HEK293T (cell line): Measurements from ENCODE around the gene SYNE1.

Source experiments
- BHLHE40 ChIP-seq: fragments of 450-650 bp; IDR thresholded peaks from 2 replicates; pipeline ENCODE4 v1.6.1; 2016; ENCODE audit warnings: mild to moderate bottlenecking, moderate library complexity, borderline replicate concordance
- CTBP1 ChIP-seq: fragments of 450-650 bp; IDR thresholded peaks from 2 replicates; pipeline ENCODE4 v1.6.1; 2016; ENCODE audit warnings: borderline replicate concordance
- FOXA1 ChIP-seq: fragments of 450-650 bp; IDR thresholded peaks from 2 replicates; pipeline ENCODE4 v1.6.1; 2016; ENCODE audit warnings: mild to moderate bottlenecking
- FOXK2 ChIP-seq: fragments of 450-650 bp; IDR thresholded peaks from 2 replicates; pipeline ENCODE4 v1.6.1; 2016; ENCODE audit warnings: mild to moderate bottlenecking
- FOXM1 ChIP-seq: fragments of 450-650 bp; IDR thresholded peaks from 2 replicates; pipeline ENCODE4 v1.6.1; 2017; ENCODE audit warnings: mild to moderate bottlenecking, borderline replicate concordance
- HDGF ChIP-seq: fragments of 450-650 bp; IDR thresholded peaks from 2 replicates; pipeline ENCODE4 v1.6.1; 2017; ENCODE audit warnings: antibody characterized with exemption, borderline replicate concordance
- NFRKB ChIP-seq: fragments of 450-650 bp; IDR thresholded peaks from 2 replicates; pipeline ENCODE4 v1.6.1; 2016; ENCODE audit warnings: mild to moderate bottlenecking, moderate library complexity
- SUZ12 ChIP-seq: fragments of 450-650 bp; IDR thresholded peaks from 2 replicates; pipeline ENCODE4 v1.6.1; 2016; ENCODE audit warnings: mild to moderate bottlenecking
- TF ChIP-seq, protein P1 (sequence below): fragments of 450-650 bp; IDR thresholded peaks from 2 replicates; pipeline ENCODE4 v1.6.1; 2016

DNA sequence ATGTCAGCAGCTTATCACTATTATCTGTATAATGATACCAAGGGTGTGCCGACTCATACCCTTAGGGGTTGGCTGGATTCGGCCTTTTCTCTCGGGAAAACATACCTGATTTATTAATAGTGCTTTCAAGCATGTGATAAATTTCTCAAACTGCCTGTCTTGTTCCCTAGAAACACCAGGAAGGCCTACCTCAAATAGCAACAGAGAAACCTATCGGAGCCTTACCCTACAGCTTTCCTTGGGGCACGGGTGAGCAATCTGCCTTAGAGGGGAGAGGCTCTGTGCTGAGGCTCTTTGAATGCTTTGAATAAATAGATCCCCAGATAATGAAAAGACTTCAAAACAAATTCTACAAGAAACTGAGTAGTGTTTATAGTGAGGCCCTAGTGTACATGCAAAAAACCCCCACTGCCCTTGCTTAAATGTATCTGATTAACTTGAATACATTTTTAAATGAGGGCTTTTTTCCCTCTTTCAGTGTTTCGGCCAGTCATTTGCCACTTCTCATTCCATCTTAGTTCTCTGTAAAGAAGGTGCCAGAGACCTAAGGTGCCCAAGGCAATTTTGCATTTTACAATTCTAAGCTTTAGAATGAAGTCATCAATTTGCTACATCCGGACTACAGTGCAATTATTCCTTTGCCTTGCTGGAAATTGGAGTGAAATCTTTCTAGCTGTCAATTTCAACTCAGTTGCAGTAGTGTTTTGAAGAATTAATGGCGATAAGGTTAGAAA is 509.6 kb downstream of the SYNE1 start:
- TF ChIP-seq CTBP1 (no peak), FOXK2 (no peak), BHLHE40 (no peak), HDGF (no peak), NFRKB (no peak), SUZ12 (no peak), FOXA1 (no peak), FOXM1 (no peak)
- TF ChIP-seq, protein P1, sequence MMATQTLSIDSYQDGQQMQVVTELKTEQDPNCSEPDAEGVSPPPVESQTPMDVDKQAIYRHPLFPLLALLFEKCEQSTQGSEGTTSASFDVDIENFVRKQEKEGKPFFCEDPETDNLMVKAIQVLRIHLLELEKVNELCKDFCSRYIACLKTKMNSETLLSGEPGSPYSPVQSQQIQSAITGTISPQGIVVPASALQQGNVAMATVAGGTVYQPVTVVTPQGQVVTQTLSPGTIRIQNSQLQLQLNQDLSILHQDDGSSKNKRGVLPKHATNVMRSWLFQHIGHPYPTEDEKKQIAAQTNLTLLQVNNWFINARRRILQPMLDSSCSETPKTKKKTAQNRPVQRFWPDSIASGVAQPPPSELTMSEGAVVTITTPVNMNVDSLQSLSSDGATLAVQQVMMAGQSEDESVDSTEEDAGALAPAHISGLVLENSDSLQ, result no peak
